Measurements from ENCODE around the gene CYP2C18. TPM values are rescaled to one million over a fixed set of nuclear protein-coding genes. Genes with fewer than 3 reads are reported as not detected.

Gene CYP2C18
- total RNA-seq, 1 donor = not detected

GRCh38 chr10:94706089-94706488 is 22.6 kb downstream of the CYP2C18 start:
- Histone ChIP-seq H3K79me2 (ENCODE audit: insufficient read depth, low read length) (no peaks in the 10 kb centered on the region), H3K4me2 (ENCODE audit: insufficient read depth, low read length) (no peak overlapping the region), H4K20me1 (ENCODE audit: insufficient read depth, low read length) (no peaks in the 10 kb centered on the region), H3K4me1 (ENCODE audit: insufficient read depth, low read length) (no peaks in the 10 kb centered on the region), H2AFZ (ENCODE audit: low read length) (no peak overlapping the region), H3K27ac (ENCODE audit: low read depth, low read length) (no peak overlapping the region), H3K27me3 (ENCODE audit: insufficient read depth, low read length) (no peaks in the 10 kb centered on the region), H3K36me3 (ENCODE audit: insufficient read depth, low read length) (no peaks in the 10 kb centered on the region), H3K4me3 (ENCODE audit: insufficient read depth, low read length) (no peak overlapping the region), H3K9me3 (ENCODE audit: low read depth, low read length) (no peaks in the 10 kb centered on the region)
- DNase-seq (ENCODE audit: insufficient read length, low spot score, missing footprints) = no peak
- no peak for TF ChIP-seq CTCF (IDR thresholded peaks at IDR 0.05; ENCODE audit: extremely low read depth, low read depth, low read length)

- H3K4me2 ChIP-seq (ENCODE audit: insufficient read depth, low read length) = no peak overlapping the region
- DNase-seq (ENCODE audit: insufficient read length, low spot score, missing footprints) = no peak
- H4K20me1 ChIP-seq (ENCODE audit: insufficient read depth, low read length) = no peaks in the 10 kb centered on the region
- no peak overlapping the region for H2AFZ ChIP-seq (ENCODE audit: low read length)
- H3K27ac ChIP-seq (ENCODE audit: low read depth, low read length) = no peak overlapping the region
- H3K27me3 ChIP-seq (ENCODE audit: insufficient read depth, low read length) = no peaks in the 10 kb centered on the region
- H3K36me3 ChIP-seq (ENCODE audit: insufficient read depth, low read length) = no peaks in the 10 kb centered on the region
- H3K4me3 ChIP-seq (ENCODE audit: insufficient read depth, low read length) = no peak overlapping the region
- no peak for TF ChIP-seq CTCF (IDR thresholded peaks at IDR 0.05; ENCODE audit: extremely low read depth, low read depth, low read length)
- H3K9me3 ChIP-seq (ENCODE audit: low read depth, low read length) = no peaks in the 10 kb centered on the region
- H3K4me1 ChIP-seq (ENCODE audit: insufficient read depth, low read length) = no peaks in the 10 kb centered on the region
- no peaks in the 10 kb centered on the region for H3K79me2 ChIP-seq (ENCODE audit: insufficient read depth, low read length)
Observed at GRCh38 chr10:94710578-94710977, 27.0 kb downstream of the CYP2C18 start.

GRCh38 chr10:94725871-94726270 is 42.3 kb downstream of the CYP2C18 start:
- Histone ChIP-seq H4K20me1 (ENCODE audit: insufficient read depth, low read length) (no peaks in the 10 kb centered on the region), H3K27me3 (ENCODE audit: insufficient read depth, low read length) (no peaks in the 10 kb centered on the region), H3K9me3 (ENCODE audit: low read depth, low read length) (no peaks in the 10 kb centered on the region), H3K4me3 (ENCODE audit: insufficient read depth, low read length) (no peak overlapping the region), H3K27ac (ENCODE audit: low read depth, low read length) (no peak overlapping the region), H3K4me1 (ENCODE audit: insufficient read depth, low read length) (no peaks in the 10 kb centered on the region), H3K36me3 (ENCODE audit: insufficient read depth, low read length) (no peaks in the 10 kb centered on the region), H3K4me2 (ENCODE audit: insufficient read depth, low read length) (no peak overlapping the region), H2AFZ (ENCODE audit: low read length) (no peak overlapping the region), H3K79me2 (ENCODE audit: insufficient read depth, low read length) (no peaks in the 10 kb centered on the region)
- DNase-seq (ENCODE audit: insufficient read length, low spot score, missing footprints) = no peak
- TF ChIP-seq CTCF (IDR thresholded peaks at IDR 0.05; ENCODE audit: extremely low read depth, low read depth, low read length) = no peak

DNA sequence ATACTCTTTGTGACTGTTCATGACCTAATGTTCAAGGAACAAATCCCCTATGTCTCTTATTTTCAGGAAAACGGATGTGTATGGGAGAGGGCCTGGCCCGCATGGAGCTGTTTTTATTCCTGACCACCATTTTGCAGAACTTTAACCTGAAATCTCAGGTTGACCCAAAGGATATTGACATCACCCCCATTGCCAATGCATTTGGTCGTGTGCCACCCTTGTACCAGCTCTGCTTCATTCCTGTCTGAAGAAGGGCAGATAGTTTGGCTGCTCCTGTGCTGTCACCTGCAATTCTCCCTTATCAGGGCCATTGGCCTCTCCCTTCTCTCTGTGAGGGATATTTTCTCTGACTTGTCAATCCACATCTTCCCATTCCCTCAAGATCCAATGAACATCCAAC is 51.7 kb downstream of the CYP2C18 start:
- DNase-seq (ENCODE audit: insufficient read length, low spot score, missing footprints) = no peak
- Histone ChIP-seq H3K4me2 (ENCODE audit: insufficient read depth, low read length) (no peak overlapping the region), H3K79me2 (ENCODE audit: insufficient read depth, low read length) (no peaks in the 10 kb centered on the region), H3K4me3 (ENCODE audit: insufficient read depth, low read length) (no peak overlapping the region), H3K9me3 (ENCODE audit: low read depth, low read length) (no peaks in the 10 kb centered on the region), H3K27me3 (ENCODE audit: insufficient read depth, low read length) (no peaks in the 10 kb centered on the region), H3K36me3 (ENCODE audit: insufficient read depth, low read length) (no peaks in the 10 kb centered on the region), H2AFZ (ENCODE audit: low read length) (no peak overlapping the region), H4K20me1 (ENCODE audit: insufficient read depth, low read length) (no peaks in the 10 kb centered on the region), H3K4me1 (ENCODE audit: insufficient read depth, low read length) (no peaks in the 10 kb centered on the region), H3K27ac (ENCODE audit: low read depth, low read length) (no peak overlapping the region)
- no peak for TF ChIP-seq CTCF (IDR thresholded peaks at IDR 0.05; ENCODE audit: extremely low read depth, low read depth, low read length)
